KOPT-K1 (cell line): Measurements from ENCODE around the gene CPLX1.

Experiments
- H3K27ac ChIP-seq: fragments of 200-600 bp; sonication (generic); 2 replicates; pipeline ENCODE4 v1.5.1; 2016; ENCODE audit warnings: antibody characterized with exemption, mild to moderate bottlenecking, low read depth, low read length; ENCODE audit not compliant: poor library complexity, severe bottlenecking
- H3K36me3 ChIP-seq: fragments of 200-600 bp; sonication (generic); 2 replicates; pipeline ENCODE4 v1.5.1; 2017; ENCODE audit warnings: antibody characterized with exemption, mild to moderate bottlenecking, low read length, moderate library complexity; ENCODE audit not compliant: insufficient read depth
- H3K9me3 ChIP-seq: fragments of 200-600 bp; sonication (generic); 2 replicates; pipeline ENCODE4 v1.5.1; 2017; ENCODE audit warnings: antibody characterized with exemption, low read length, mild to moderate bottlenecking; ENCODE audit not compliant: insufficient read depth, poor library complexity, severe bottlenecking

CPLX1 gene

GRCh38 chr4:845836-846251 lies 19.9 kb upstream of the CPLX1 start:
- no peak overlapping the region for H3K27ac ChIP-seq
- peaks cover 69% of the 10 kb centered on the region for H3K36me3 ChIP-seq
- peaks cover 18% of the 10 kb centered on the region for H3K9me3 ChIP-seq

GRCh38 chr4:845233-845835 lies 19.4 kb upstream of the CPLX1 start:
- Histone ChIP-seq H3K27ac (no peak overlapping the region), H3K9me3 (peaks cover 18% of the 10 kb centered on the region), H3K36me3 (peaks cover 63% of the 10 kb centered on the region)

GRCh38 chr4:844752-845232 lies 18.9 kb upstream of the CPLX1 start:
- Histone ChIP-seq H3K9me3 (peaks cover 18% of the 10 kb centered on the region), H3K27ac (no peak overlapping the region)

GRCh38 chr4:839675-840443 lies 13.9 kb upstream of the CPLX1 start:
- Histone ChIP-seq H3K9me3 (peaks cover 40% of the 10 kb centered on the region), H3K36me3 (peaks cover 31% of the 10 kb centered on the region), H3K27ac (no peak overlapping the region)

More at GRCh38 chr4:844752-845232, 18.9 kb upstream of the CPLX1 start:
- peaks cover 58% of the 10 kb centered on the region for H3K36me3 ChIP-seq

GRCh38 chr4:837772-838171 lies 11.8 kb upstream of the CPLX1 start:
- peaks cover 14% of the 10 kb centered on the region for H3K36me3 ChIP-seq
- H3K9me3 ChIP-seq = peaks cover 31% of the 10 kb centered on the region
- H3K27ac ChIP-seq = no peak overlapping the region

- Histone ChIP-seq H3K27ac (no peak overlapping the region), H3K36me3 (peaks cover 4% of the 10 kb centered on the region; the same call in 1 of the 2 replicates), H3K9me3 (peaks cover 33% of the 10 kb centered on the region)
Observed at GRCh38 chr4:836750-837301, 10.9 kb upstream of the CPLX1 start.

GRCh38 chr4:836003-836511 lies 10.1 kb upstream of the CPLX1 start:
- H3K36me3 ChIP-seq = no peaks in the 10 kb centered on the region
- H3K9me3 ChIP-seq = peaks cover 36% of the 10 kb centered on the region
- no peak overlapping the region for H3K27ac ChIP-seq

- Histone ChIP-seq H3K9me3 (peaks cover 41% of the 10 kb centered on the region), H3K27ac (no peak overlapping the region), H3K36me3 (no peaks in the 10 kb centered on the region)
Observed at GRCh38 chr4:835148-836002, 9.4 kb upstream of the CPLX1 start.

- H3K27ac ChIP-seq = no peak overlapping the region
- no peaks in the 10 kb centered on the region for H3K36me3 ChIP-seq
- peaks cover 41% of the 10 kb centered on the region for H3K9me3 ChIP-seq
Observed at GRCh38 chr4:834368-835147, 8.6 kb upstream of the CPLX1 start.

- Histone ChIP-seq H3K27ac (no peak overlapping the region), H3K9me3 (peaks cover 36% of the 10 kb centered on the region), H3K36me3 (no peaks in the 10 kb centered on the region)
Observed at GRCh38 chr4:833731-834367, 7.9 kb upstream of the CPLX1 start.

- no peak overlapping the region for H3K27ac ChIP-seq
- peaks cover 31% of the 10 kb centered on the region for H3K9me3 ChIP-seq
- H3K36me3 ChIP-seq = no peaks in the 10 kb centered on the region
Observed at GRCh38 chr4:833156-833555, 7.2 kb upstream of the CPLX1 start.

- peaks cover 25% of the 10 kb centered on the region for H3K9me3 ChIP-seq
- H3K36me3 ChIP-seq = no peaks in the 10 kb centered on the region
- no peak overlapping the region for H3K27ac ChIP-seq
Observed at GRCh38 chr4:832536-832935, 6.6 kb upstream of the CPLX1 start.

- no peaks in the 10 kb centered on the region for H3K36me3 ChIP-seq
Observed at GRCh38 chr4:832108-832507, 6.2 kb upstream of the CPLX1 start.

GRCh38 chr4:831483-831805 lies 5.5 kb upstream of the CPLX1 start:
- no peak overlapping the region for H3K27ac ChIP-seq
- H3K36me3 ChIP-seq = no peaks in the 10 kb centered on the region
- H3K9me3 ChIP-seq = peaks cover 19% of the 10 kb centered on the region

More at GRCh38 chr4:832108-832507, 6.2 kb upstream of the CPLX1 start:
- H3K27ac ChIP-seq = no peak overlapping the region
- peaks cover 21% of the 10 kb centered on the region for H3K9me3 ChIP-seq
